H9 (cell line): Measurements from ENCODE around the gene EFCAB14. TPM values are rescaled to one million over a fixed set of nuclear protein-coding genes. Genes with fewer than 3 reads are reported as not detected.
"Not testable (repeated sequence)": the region's sequence is repeated elsewhere in the genome, so short reads cannot be mapped to it uniquely, and the experiment has no call there.

Source experiments
- DNase-seq: peaks from one replicate; pipeline ENCODE4 v3.0.0-alpha.2; 2017
- H2AFZ ChIP-seq: one replicate; pipeline ENCODE4 v1.6.1; 2013; ENCODE audit warnings: mild to moderate bottlenecking, low read length, control low read depth, moderate library complexity
- H2AK5ac ChIP-seq: 2 replicates; pipeline ENCODE4 v1.6.1; 2013; ENCODE audit warnings: low read length, control low read depth, mixed read lengths; ENCODE audit not compliant: insufficient read length
- H2BK120ac ChIP-seq: one replicate; pipeline ENCODE4 v1.6.1; 2013; ENCODE audit warnings: low read depth, mild to moderate bottlenecking, low read length, control low read depth, inconsistent platforms; ENCODE audit not compliant: poor library complexity, severe bottlenecking
- H2BK12ac ChIP-seq: 2 replicates; pipeline ENCODE4 v1.6.1; 2013; ENCODE audit warnings: low read length, control low read depth, mixed read lengths, low read depth; ENCODE audit not compliant: insufficient read length
- H2BK15ac ChIP-seq: 2 replicates; pipeline ENCODE4 v1.6.1; 2013; ENCODE audit warnings: low read depth, low read length, control low read depth
- H2BK20ac ChIP-seq: one replicate; pipeline ENCODE4 v1.6.1; 2013; ENCODE audit warnings: low read depth, mild to moderate bottlenecking, low read length, control low read depth, inconsistent platforms; ENCODE audit not compliant: poor library complexity, severe bottlenecking
- H2BK5ac ChIP-seq: 2 replicates; pipeline ENCODE4 v1.6.1; 2013; ENCODE audit warnings: low read length, control low read depth, mixed read lengths; ENCODE audit not compliant: insufficient read length
- H3K14ac ChIP-seq: 2 replicates; pipeline ENCODE4 v1.6.1; 2013; ENCODE audit warnings: low read length, control low read depth; ENCODE audit not compliant: insufficient read depth
- H3K18ac ChIP-seq: 2 replicates; pipeline ENCODE4 v1.6.1; 2013; ENCODE audit warnings: low read depth, mild to moderate bottlenecking, mixed read lengths, low read length, control low read depth; ENCODE audit not compliant: insufficient read length
- H3K23ac ChIP-seq: 2 replicates; pipeline ENCODE4 v1.6.1; 2013; ENCODE audit warnings: low read length, control low read depth, mixed read lengths, low read depth; ENCODE audit not compliant: insufficient read length
- H3K23me2 ChIP-seq: 2 replicates; pipeline ENCODE4 v1.6.1; 2013; ENCODE audit warnings: low read depth, mild to moderate bottlenecking, mixed read lengths, low read length, control low read depth; ENCODE audit not compliant: insufficient read length, poor library complexity, severe bottlenecking
- H3K27ac ChIP-seq: 2 replicates; pipeline ENCODE4 v1.5.1; 2013; ENCODE audit warnings: low read length, control low read depth, mixed read lengths, low read depth; ENCODE audit not compliant: insufficient read length
- H3K27me3 ChIP-seq: 2 replicates; pipeline ENCODE4 v1.6.1; 2013; ENCODE audit warnings: low read length, control low read depth, inconsistent platforms; ENCODE audit not compliant: insufficient read depth
- H3K4ac ChIP-seq: 2 replicates; pipeline ENCODE4 v1.6.1; 2013; ENCODE audit warnings: low read depth, mild to moderate bottlenecking, control low read depth, inconsistent platforms, low read length, moderate library complexity
- H3K4me1 ChIP-seq: 2 replicates; pipeline ENCODE4 v1.6.1; 2013; ENCODE audit warnings: low read length, control low read depth, inconsistent platforms; ENCODE audit not compliant: insufficient read depth
- H3K4me2 ChIP-seq: 2 replicates; pipeline ENCODE4 v1.6.1; 2013; ENCODE audit warnings: low read length, control low read depth, mixed read lengths; ENCODE audit not compliant: insufficient read length, insufficient read depth
- H3K56ac ChIP-seq: 2 replicates; pipeline ENCODE4 v1.6.1; 2013; ENCODE audit warnings: low read depth, mild to moderate bottlenecking, mixed read lengths, low read length, control low read depth; ENCODE audit not compliant: insufficient read length
- H3K79me1 ChIP-seq: 2 replicates; pipeline ENCODE4 v1.6.1; 2013; ENCODE audit warnings: low read depth, mild to moderate bottlenecking, moderate library complexity, low read length, control low read depth, inconsistent platforms; ENCODE audit not compliant: insufficient read depth, poor library complexity, severe bottlenecking
- H3K79me2 ChIP-seq: 2 replicates; pipeline ENCODE4 v1.6.1; 2013; ENCODE audit warnings: low read length, control low read depth, inconsistent platforms; ENCODE audit not compliant: insufficient read depth
- H3K9ac ChIP-seq: 2 replicates; pipeline ENCODE4 v1.6.1; 2013; ENCODE audit warnings: low read length, control low read depth, mixed read lengths; ENCODE audit not compliant: insufficient read length; ENCODE audit errors: extremely low read depth
- H3K9me3 ChIP-seq: one replicate; pipeline ENCODE4 v1.6.1; 2013; ENCODE audit warnings: low read depth, low read length, inconsistent platforms; ENCODE audit not compliant: control insufficient read depth
- H3T11ph ChIP-seq: one replicate; pipeline ENCODE4 v1.6.1; 2013; ENCODE audit warnings: mild to moderate bottlenecking, low read length, control low read depth, inconsistent platforms
- H4K20me1 ChIP-seq: one replicate; pipeline ENCODE4 v1.6.1; 2013; ENCODE audit not compliant: control insufficient read depth, insufficient read length, insufficient read depth
- H4K5ac ChIP-seq: 2 replicates; pipeline ENCODE4 v1.6.1; 2013; ENCODE audit warnings: low read depth, mild to moderate bottlenecking, mixed read lengths, low read length, control low read depth; ENCODE audit not compliant: insufficient read length
- H4K8ac ChIP-seq: replicated peaks from 2 replicates; pipeline ENCODE4 v1.6.1; 2013; ENCODE audit warnings: low read length, control low read depth, mixed read lengths, low read depth; ENCODE audit not compliant: insufficient read length
- H4K91ac ChIP-seq: 2 replicates; pipeline ENCODE4 v1.6.1; 2013; ENCODE audit warnings: low read depth, mild to moderate bottlenecking, moderate library complexity, mixed read lengths, low read length, control low read depth; ENCODE audit not compliant: insufficient read length
- H3K27ac Mint-ChIP-seq, 3 experiments: 2 replicates in 2 of 3; 3 replicates in 1 of 3; pipeline ENCODE4 v1.8.0; 2020 to 2021; ENCODE audit warnings: mixed read lengths in 3 of 3, mild to moderate bottlenecking in 1 of 3, moderate library complexity in 1 of 3
- H3K27me3 Mint-ChIP-seq: 2 replicates; pipeline ENCODE4 v1.8.0; 2021; ENCODE audit warnings: low read depth, mild to moderate bottlenecking, moderate library complexity, mixed read lengths
- H3K36me3 Mint-ChIP-seq, 3 experiments: 2 replicates in 2 of 3; 3 replicates in 1 of 3; pipeline ENCODE4 v1.8.0; 2020 to 2021; ENCODE audit warnings: low read depth in 3 of 3, mixed read lengths in 3 of 3; ENCODE audit not compliant: insufficient read depth in 1 of 3
- H3K4me1 Mint-ChIP-seq, 2 experiments: 2 replicates each; pipeline ENCODE4 v1.8.0; 2020; ENCODE audit warnings: mixed read lengths in 2 of 2
- H3K4me3 Mint-ChIP-seq, 2 experiments: 2 replicates in 1 of 2; 3 replicates in 1 of 2; pipeline ENCODE4 v1.8.0; 2020 to 2021; ENCODE audit warnings: mild to moderate bottlenecking in 2 of 2, mixed read lengths in 2 of 2, moderate library complexity in 1 of 2
- H3K9me3 Mint-ChIP-seq, 2 experiments: 2 replicates in 1 of 2; 3 replicates in 1 of 2; pipeline ENCODE4 v1.8.0; 2020; ENCODE audit warnings: mild to moderate bottlenecking in 2 of 2, mixed read lengths in 2 of 2, moderate library complexity in 1 of 2
- WGBS: extraction: QIAGEN DNeasy Blood & Tissue Kit; methylation state at CpG from one replicate; pipeline ENCODE4 v1.1.7; 2013; ENCODE audit warnings: missing lambda C conversion rate, low lambda C conversion rate, mixed read lengths; ENCODE audit not compliant: insufficient read length; ENCODE audit errors: extremely low coverage; 5-methylcytosine and 5-hydroxymethylcytosine counted together
- total RNA-seq: library from RNA; stranded (reverse); gene quantifications from 2 replicates; pipeline ENCODE4 v1.2.1, GENCODE V29; 2021
- TF ChIP-seq, protein P1 (sequence below): fragments of 200-600 bp; sonication (generic); conservative IDR thresholded peaks from 3 replicates; pipeline ENCODE4 v1.8.0; 2021; ENCODE audit warnings: antibody characterized with exemption, mild to moderate bottlenecking

Gene EFCAB14
- total RNA-seq, 1 experiment from 2014 or later: 42.2 TPM

DNA sequence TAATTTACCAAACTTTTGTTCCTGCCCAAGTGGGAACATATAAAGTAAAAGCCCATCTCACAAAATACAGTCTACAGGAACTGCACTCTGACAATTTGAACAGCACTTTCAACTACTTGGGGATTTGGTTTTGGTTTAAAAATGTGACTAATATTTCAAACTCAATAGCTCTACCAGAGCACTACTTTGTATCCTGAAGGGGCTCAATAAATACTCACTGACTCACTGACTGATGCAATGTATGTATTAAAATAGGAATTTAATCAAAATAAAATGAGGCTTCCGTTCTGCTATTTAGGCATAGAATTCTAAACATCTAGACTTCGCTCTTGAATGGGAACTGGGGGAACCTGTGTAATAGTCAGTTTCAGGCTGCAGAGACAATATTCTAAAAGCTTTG is 21.9 kb downstream of the EFCAB14 start:
- no CpG with 5 or more reads among the region's 2 CpGs for WGBS
- no peak overlapping the region for H2AFZ ChIP-seq
- H2BK5ac ChIP-seq: no peak overlapping the region
- H4K8ac ChIP-seq: no peak overlapping the region
- H3K9me3 ChIP-seq: no peaks in the 10 kb centered on the region
- H3T11ph ChIP-seq: no peak overlapping the region
- no peak overlapping the region for H3K9ac ChIP-seq
- DNase-seq: no peak
- H3K4ac ChIP-seq: no peak overlapping the region
- H3K27ac Mint-ChIP-seq: no peak overlapping the region; a peak in 1 of 7 replicates
- TF ChIP-seq, protein P1, sequence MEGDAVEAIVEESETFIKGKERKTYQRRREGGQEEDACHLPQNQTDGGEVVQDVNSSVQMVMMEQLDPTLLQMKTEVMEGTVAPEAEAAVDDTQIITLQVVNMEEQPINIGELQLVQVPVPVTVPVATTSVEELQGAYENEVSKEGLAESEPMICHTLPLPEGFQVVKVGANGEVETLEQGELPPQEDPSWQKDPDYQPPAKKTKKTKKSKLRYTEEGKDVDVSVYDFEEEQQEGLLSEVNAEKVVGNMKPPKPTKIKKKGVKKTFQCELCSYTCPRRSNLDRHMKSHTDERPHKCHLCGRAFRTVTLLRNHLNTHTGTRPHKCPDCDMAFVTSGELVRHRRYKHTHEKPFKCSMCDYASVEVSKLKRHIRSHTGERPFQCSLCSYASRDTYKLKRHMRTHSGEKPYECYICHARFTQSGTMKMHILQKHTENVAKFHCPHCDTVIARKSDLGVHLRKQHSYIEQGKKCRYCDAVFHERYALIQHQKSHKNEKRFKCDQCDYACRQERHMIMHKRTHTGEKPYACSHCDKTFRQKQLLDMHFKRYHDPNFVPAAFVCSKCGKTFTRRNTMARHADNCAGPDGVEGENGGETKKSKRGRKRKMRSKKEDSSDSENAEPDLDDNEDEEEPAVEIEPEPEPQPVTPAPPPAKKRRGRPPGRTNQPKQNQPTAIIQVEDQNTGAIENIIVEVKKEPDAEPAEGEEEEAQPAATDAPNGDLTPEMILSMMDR: no peak
- no peaks in the 10 kb centered on the region for H3K79me1 ChIP-seq
- no peaks in the 10 kb centered on the region for H3K23me2 ChIP-seq
- H4K5ac ChIP-seq: no peak overlapping the region
- H3K27me3 Mint-ChIP-seq: no peaks in the 10 kb centered on the region
- H3K27me3 ChIP-seq: no peaks in the 10 kb centered on the region
- no peaks in the 10 kb centered on the region for H3K9me3 Mint-ChIP-seq
- no peak overlapping the region for H3K23ac ChIP-seq
- H4K20me1 ChIP-seq: no peaks in the 10 kb centered on the region
- H3K18ac ChIP-seq: no peak overlapping the region
- H4K91ac ChIP-seq: no peak overlapping the region
- H2BK12ac ChIP-seq: no peak overlapping the region
- no peak overlapping the region for H3K4me2 ChIP-seq
- H3K14ac ChIP-seq: no peak overlapping the region
- no peaks in the 10 kb centered on the region for H3K4me1 ChIP-seq
- H2BK120ac ChIP-seq: no peak overlapping the region
- H3K27ac ChIP-seq: no peak overlapping the region
- peaks cover 2% of the 10 kb centered on the region; the same call in 1 of the 2 replicates for H3K79me2 ChIP-seq
- H3K4me1 Mint-ChIP-seq: no peaks in the 10 kb centered on the region
- H3K4me3 Mint-ChIP-seq: no peak overlapping the region
- H2BK20ac ChIP-seq: no peak overlapping the region
- no peak overlapping the region for H3K56ac ChIP-seq
- H3K36me3 Mint-ChIP-seq: peaks cover 7 to 22% (median 17%) of the 10 kb centered on the region in 3 experiments; a peak in 6 of 7 replicates
- H2AK5ac ChIP-seq: no peak overlapping the region
- no peak overlapping the region for H2BK15ac ChIP-seq

DNA sequence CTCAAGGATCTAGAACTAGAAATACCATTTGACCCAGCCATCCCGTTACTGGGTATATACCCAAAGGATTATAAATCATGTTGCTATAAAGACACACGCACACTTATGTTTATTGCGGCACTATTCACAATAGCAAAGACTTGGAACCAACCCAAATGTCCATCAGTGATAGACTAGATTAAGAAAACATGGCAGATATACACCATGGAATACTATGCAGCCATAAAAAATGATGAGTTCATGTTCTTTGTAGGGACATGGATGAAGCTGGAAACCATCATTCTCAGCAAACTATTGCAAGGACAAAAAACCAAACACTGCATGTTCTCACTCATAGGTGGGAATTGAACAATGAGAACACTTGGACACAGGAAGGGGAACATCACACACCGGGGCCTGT is 24.2 kb downstream of the EFCAB14 start:
- not testable (repeated sequence) for H3K79me2 ChIP-seq, H3K27ac ChIP-seq, H3K56ac ChIP-seq, H4K20me1 ChIP-seq, H2BK5ac ChIP-seq, H3K4me1 ChIP-seq, H3K27ac Mint-ChIP-seq, H3K14ac ChIP-seq, H2BK20ac ChIP-seq, H2BK120ac ChIP-seq, H3K4me3 Mint-ChIP-seq, H3K4me1 Mint-ChIP-seq, H3K4ac ChIP-seq, H3K9ac ChIP-seq, H3K9me3 Mint-ChIP-seq, H3K9me3 ChIP-seq, H3K23ac ChIP-seq, H4K8ac ChIP-seq, H2AK5ac ChIP-seq, H4K91ac ChIP-seq, H3K27me3 ChIP-seq, H2BK15ac ChIP-seq, H2BK12ac ChIP-seq, H2AFZ ChIP-seq, H3K4me2 ChIP-seq, DNase-seq, H3K27me3 Mint-ChIP-seq, H3K18ac ChIP-seq, H3K79me1 ChIP-seq, H3T11ph ChIP-seq, H3K23me2 ChIP-seq, H4K5ac ChIP-seq
- no CpG with 5 or more reads among the region's 4 CpGs for WGBS
- peaks cover 7 to 44% (median 35%) of the 10 kb centered on the region in 3 experiments; a peak in 6 of 7 replicates for H3K36me3 Mint-ChIP-seq
